ENCODE measurements around the gene ARID1B. TPM values are rescaled to one million over a fixed set of nuclear protein-coding genes. Genes with fewer than 3 reads are reported as not detected.

ARID1B gene
- total RNA-seq, 6 experiments from 2014 or later, result 23.2 to 35.3 (median 30.7) TPM

GRCh38 chr6:157224178-157224950 is 447.2 kb downstream of the ARID1B start:
- ATAC-seq (no peak), DNase-seq (no peak)
- Histone ChIP-seq H3K4me1 (no peaks in the 10 kb centered on the region), H3K27ac (no peak overlapping the region), H3K4me3 (no peak overlapping the region), H3K36me3 (no peaks in the 10 kb centered on the region), H3K9me3 (no peaks in the 10 kb centered on the region), H3K27me3 (no peaks in the 10 kb centered on the region)
- no peak for TF ChIP-seq POLR2A (IDR thresholded peaks at IDR 0.05)
- no peak for TF ChIP-seq CTCF (IDR thresholded peaks at IDR 0.05)
- WGBS (ENCODE audit: insufficient coverage, low coverage, low lambda C conversion rate, missing lambda C conversion rate), result 83% methylated on average over 11 of the region's 33 CpGs
- intact Hi-C loops (cut with DNase I), result no loop called here

GRCh38 chr6:157224951-157225574 is 447.9 kb downstream of the ARID1B start:
- ATAC-seq (no peak), DNase-seq (no peak)
- no peaks in the 10 kb centered on the region for H3K9me3 ChIP-seq
- peak overlapping the region; percentile 34 to 63 (median 53) for H3K27ac ChIP-seq
- intact Hi-C loops (cut with DNase I), result no loop called here
- H3K4me3 ChIP-seq, result no peak overlapping the region
- 84% methylated on average over 13 of the region's 26 CpGs for WGBS (ENCODE audit: insufficient coverage, low coverage, low lambda C conversion rate, missing lambda C conversion rate)
- TF ChIP-seq CTCF (IDR thresholded peaks at IDR 0.05) (no peak), POLR2A (IDR thresholded peaks at IDR 0.05) (no peak)
- H3K36me3 ChIP-seq, result no peaks in the 10 kb centered on the region
- H3K27me3 ChIP-seq, result no peaks in the 10 kb centered on the region
- no peaks in the 10 kb centered on the region for H3K4me1 ChIP-seq

- H3K36me3 ChIP-seq, result no peaks in the 10 kb centered on the region
- H3K9me3 ChIP-seq, result no peaks in the 10 kb centered on the region
- no peaks in the 10 kb centered on the region for H3K4me1 ChIP-seq
- peak overlapping the region; percentile 34 to 63 (median 53) for H3K27ac ChIP-seq
- H3K27me3 ChIP-seq, result no peaks in the 10 kb centered on the region
- H3K4me3 ChIP-seq, result no peak overlapping the region
- no peak for ATAC-seq
- no peak for DNase-seq
- 53% methylated on average over 4 of the region's 12 CpGs for WGBS (ENCODE audit: insufficient coverage, low coverage, low lambda C conversion rate, missing lambda C conversion rate)
- TF ChIP-seq CTCF (IDR thresholded peaks at IDR 0.05), result no peak
- TF ChIP-seq POLR2A (IDR thresholded peaks at IDR 0.05), result no peak
- intact Hi-C loops (cut with DNase I), result no loop called here
These were observed 448.4 kb downstream of the ARID1B start for GRCh38 chr6:157225575-157225995.

GRCh38 chr6:157226026-157226625 is 448.9 kb downstream of the ARID1B start:
- Histone ChIP-seq H3K36me3 (no peaks in the 10 kb centered on the region), H3K27me3 (no peaks in the 10 kb centered on the region), H3K9me3 (no peaks in the 10 kb centered on the region), H3K27ac (peak overlapping the region in 2 of 3 donors; percentile 53 to 63), H3K4me3 (no peak overlapping the region), H3K4me1 (no peaks in the 10 kb centered on the region)
- intact Hi-C loops (cut with DNase I), result no loop called here
- WGBS (ENCODE audit: insufficient coverage, low coverage, low lambda C conversion rate, missing lambda C conversion rate), result 69% methylated on average over 4 of the region's 4 CpGs
- DNase-seq (no peak), ATAC-seq (peak in 3 of 4 donors; percentile 45 to 51 (median 50))
- TF ChIP-seq POLR2A (IDR thresholded peaks at IDR 0.05) (no peak), CTCF (IDR thresholded peaks at IDR 0.05) (no peak)
